ENCODE measurements around the gene KIAA1217. TPM values are rescaled to one million over a fixed set of nuclear protein-coding genes. Genes with fewer than 3 reads are reported as not detected.

KIAA1217 gene
- total RNA-seq, 1 experiment from 2014 or later: 23.4 TPM

DNA sequence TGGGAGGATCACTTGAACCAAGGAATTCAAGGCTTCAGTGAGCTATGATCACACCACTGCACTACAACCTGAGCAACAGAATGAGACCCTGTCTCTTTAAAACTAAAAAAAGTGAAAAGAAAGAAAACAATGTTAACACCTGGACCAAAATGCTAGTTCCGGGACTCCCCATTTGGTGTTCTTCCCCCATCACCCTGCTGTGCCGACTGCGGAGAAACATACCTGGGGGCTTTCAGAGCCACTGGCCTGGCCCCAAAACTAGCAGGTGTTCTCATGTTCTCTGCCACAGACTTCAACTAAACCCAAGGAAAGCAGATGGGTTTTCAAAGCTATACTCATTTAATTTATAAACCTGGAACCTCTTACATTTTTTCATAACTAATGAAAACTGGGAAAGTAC lies 250.9 kb downstream of the KIAA1217 start (continued):
- TF ChIP-seq RELA (CRISPR knock-in tag; IDR thresholded peaks at IDR 0.05; ENCODE audit: borderline replicate concordance): no peak
- TF ChIP-seq, protein P1, sequence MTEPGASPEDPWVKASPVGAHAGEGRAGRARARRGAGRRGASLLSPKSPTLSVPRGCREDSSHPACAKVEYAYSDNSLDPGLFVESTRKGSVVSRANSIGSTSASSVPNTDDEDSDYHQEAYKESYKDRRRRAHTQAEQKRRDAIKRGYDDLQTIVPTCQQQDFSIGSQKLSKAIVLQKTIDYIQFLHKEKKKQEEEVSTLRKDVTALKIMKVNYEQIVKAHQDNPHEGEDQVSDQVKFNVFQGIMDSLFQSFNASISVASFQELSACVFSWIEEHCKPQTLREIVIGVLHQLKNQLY (CRISPR knock-in tag; IDR thresholded peaks at IDR 0.05): no peak
- no peak for TF ChIP-seq NFYB (CRISPR knock-in tag; conservative IDR thresholded peaks at IDR 0.05; ENCODE audit: low read depth)
- no peak for TF ChIP-seq SMAD4 (CRISPR knock-in tag; IDR thresholded peaks at IDR 0.05)
- TF ChIP-seq, protein P2, sequence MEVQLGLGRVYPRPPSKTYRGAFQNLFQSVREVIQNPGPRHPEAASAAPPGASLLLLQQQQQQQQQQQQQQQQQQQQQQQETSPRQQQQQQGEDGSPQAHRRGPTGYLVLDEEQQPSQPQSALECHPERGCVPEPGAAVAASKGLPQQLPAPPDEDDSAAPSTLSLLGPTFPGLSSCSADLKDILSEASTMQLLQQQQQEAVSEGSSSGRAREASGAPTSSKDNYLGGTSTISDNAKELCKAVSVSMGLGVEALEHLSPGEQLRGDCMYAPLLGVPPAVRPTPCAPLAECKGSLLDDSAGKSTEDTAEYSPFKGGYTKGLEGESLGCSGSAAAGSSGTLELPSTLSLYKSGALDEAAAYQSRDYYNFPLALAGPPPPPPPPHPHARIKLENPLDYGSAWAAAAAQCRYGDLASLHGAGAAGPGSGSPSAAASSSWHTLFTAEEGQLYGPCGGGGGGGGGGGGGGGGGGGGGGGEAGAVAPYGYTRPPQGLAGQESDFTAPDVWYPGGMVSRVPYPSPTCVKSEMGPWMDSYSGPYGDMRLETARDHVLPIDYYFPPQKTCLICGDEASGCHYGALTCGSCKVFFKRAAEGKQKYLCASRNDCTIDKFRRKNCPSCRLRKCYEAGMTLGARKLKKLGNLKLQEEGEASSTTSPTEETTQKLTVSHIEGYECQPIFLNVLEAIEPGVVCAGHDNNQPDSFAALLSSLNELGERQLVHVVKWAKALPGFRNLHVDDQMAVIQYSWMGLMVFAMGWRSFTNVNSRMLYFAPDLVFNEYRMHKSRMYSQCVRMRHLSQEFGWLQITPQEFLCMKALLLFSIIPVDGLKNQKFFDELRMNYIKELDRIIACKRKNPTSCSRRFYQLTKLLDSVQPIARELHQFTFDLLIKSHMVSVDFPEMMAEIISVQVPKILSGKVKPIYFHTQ (CRISPR knock-in tag; IDR thresholded peaks at IDR 0.05): no peak

DNA sequence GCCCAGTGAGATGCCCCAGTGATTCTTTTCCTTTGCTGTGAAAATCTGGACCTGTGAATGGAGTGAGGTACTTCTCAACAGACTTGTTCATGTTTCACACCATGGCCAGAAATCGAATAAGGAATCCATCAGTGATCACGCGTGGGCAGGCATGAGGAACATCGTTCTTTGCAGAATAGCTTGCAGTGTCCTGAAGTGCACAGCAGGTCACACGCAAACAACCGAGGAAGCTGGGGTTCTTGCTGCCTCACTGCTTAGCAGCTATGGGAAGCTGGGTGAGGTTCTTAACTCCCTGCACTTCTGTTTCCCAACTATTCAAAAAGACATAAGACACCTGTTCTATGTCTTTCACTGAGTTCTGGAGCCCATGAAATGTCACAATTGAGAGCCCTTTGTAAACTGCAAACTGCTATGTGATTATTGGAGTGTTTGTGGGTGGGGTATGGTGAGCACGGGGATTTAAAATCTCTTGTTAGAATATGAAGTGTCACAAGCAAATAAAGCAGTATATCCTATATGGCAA lies 253.4 kb downstream of the KIAA1217 start:
- ChIA-PET CTCF (no interaction called here), POLR2A (no interaction called here)
- H3K4me1 Mint-ChIP-seq: peaks cover 35% of the 10 kb centered on the region

DNA sequence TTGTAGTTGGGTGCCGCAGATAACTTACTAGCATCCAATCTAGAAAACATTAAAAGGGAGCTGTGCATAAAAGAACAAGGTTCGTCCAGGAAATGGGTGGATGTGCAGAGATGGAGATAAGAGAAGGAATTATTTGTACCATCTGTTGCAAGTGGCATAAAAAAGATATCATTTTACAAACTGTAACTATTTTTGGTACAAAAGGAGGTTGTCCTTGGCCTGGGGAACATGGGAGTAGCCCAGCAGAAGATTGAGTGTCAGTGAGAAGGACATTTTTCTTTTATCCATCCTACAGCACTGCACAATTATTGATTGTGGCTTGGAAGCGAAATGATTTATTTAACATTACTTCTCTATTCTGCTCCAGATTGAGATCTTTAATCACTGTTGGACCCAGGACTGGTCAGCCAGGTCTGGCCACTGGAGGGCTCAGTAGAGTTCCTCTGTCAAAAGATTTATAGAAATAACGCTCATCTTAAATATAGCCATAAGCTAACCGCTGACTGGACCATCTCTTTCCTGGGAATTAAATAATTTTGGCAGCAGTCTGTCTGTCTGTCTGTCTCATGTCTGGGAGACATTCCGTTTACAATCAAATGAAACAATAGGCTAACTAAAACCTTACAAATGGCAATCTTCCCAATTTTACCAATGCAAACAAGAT lies 254.1 kb downstream of the KIAA1217 start:
- Mint-ChIP-seq H3K4me1 (peaks cover 30% of the 10 kb centered on the region), H3K4me3 (no peak overlapping the region), H3K27me3 (ENCODE audit: low read depth) (no peaks in the 10 kb centered on the region), H3K27ac (peak overlapping the region; percentile 50; the same call in 1 of the 2 replicates), H3K9me3 (no peaks in the 10 kb centered on the region), H3K36me3 (no peaks in the 10 kb centered on the region)
- ATAC-seq: no peak
- POLR2A ChIA-PET: no interaction called here
- no peak for DNase-seq (ENCODE audit: low spot score)
- CTCF ChIA-PET: no interaction called here
- TF ChIP-seq IRF2 (CRISPR knock-in tag; IDR thresholded peaks at IDR 0.05; ENCODE audit: borderline replicate concordance, low read depth) (no peak), CREM (CRISPR knock-in tag; IDR thresholded peaks at IDR 0.05) (no peak), ZBTB21 (CRISPR knock-in tag; IDR thresholded peaks at IDR 0.05; ENCODE audit: borderline replicate concordance) (no peak), SOX15 (CRISPR knock-in tag; IDR thresholded peaks at IDR 0.05) (no peak), ZNF671 (CRISPR knock-in tag; IDR thresholded peaks at IDR 0.05) (no peak), NR3C1 (CRISPR knock-in tag; conservative IDR thresholded peaks at IDR 0.05; ENCODE audit: low read depth) (no peak), CREB1 (CRISPR knock-in tag; IDR thresholded peaks at IDR 0.05) (no peak), TEAD1 (CRISPR knock-in tag; IDR thresholded peaks at IDR 0.05) (no peak), GABPB1 (CRISPR knock-in tag; IDR thresholded peaks at IDR 0.05) (no peak), RELA (CRISPR knock-in tag; IDR thresholded peaks at IDR 0.05; ENCODE audit: borderline replicate concordance) (no peak), ZNF121 (CRISPR knock-in tag; IDR thresholded peaks at IDR 0.05) (no peak)
- TF ChIP-seq, protein P3, sequence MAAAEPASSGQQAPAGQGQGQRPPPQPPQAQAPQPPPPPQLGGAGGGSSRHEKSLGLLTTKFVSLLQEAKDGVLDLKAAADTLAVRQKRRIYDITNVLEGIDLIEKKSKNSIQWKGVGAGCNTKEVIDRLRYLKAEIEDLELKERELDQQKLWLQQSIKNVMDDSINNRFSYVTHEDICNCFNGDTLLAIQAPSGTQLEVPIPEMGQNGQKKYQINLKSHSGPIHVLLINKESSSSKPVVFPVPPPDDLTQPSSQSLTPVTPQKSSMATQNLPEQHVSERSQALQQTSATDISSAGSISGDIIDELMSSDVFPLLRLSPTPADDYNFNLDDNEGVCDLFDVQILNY (CRISPR knock-in tag; IDR thresholded peaks at IDR 0.05): no peak
- TF ChIP-seq, protein P4, sequence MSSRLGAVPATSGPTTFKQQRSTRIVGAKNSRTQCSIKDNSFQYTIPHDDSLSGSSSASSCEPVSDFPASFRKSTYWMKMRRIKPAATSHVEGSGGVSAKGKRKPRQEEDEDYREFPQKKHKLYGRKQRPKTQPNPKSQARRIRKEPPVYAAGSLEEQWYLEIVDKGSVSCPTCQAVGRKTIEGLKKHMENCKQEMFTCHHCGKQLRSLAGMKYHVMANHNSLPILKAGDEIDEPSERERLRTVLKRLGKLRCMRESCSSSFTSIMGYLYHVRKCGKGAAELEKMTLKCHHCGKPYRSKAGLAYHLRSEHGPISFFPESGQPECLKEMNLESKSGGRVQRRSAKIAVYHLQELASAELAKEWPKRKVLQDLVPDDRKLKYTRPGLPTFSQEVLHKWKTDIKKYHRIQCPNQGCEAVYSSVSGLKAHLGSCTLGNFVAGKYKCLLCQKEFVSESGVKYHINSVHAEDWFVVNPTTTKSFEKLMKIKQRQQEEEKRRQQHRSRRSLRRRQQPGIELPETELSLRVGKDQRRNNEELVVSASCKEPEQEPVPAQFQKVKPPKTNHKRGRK (CRISPR knock-in tag; IDR thresholded peaks at IDR 0.05; ENCODE audit: borderline replicate concordance): no peak
- TF ChIP-seq, protein P5, sequence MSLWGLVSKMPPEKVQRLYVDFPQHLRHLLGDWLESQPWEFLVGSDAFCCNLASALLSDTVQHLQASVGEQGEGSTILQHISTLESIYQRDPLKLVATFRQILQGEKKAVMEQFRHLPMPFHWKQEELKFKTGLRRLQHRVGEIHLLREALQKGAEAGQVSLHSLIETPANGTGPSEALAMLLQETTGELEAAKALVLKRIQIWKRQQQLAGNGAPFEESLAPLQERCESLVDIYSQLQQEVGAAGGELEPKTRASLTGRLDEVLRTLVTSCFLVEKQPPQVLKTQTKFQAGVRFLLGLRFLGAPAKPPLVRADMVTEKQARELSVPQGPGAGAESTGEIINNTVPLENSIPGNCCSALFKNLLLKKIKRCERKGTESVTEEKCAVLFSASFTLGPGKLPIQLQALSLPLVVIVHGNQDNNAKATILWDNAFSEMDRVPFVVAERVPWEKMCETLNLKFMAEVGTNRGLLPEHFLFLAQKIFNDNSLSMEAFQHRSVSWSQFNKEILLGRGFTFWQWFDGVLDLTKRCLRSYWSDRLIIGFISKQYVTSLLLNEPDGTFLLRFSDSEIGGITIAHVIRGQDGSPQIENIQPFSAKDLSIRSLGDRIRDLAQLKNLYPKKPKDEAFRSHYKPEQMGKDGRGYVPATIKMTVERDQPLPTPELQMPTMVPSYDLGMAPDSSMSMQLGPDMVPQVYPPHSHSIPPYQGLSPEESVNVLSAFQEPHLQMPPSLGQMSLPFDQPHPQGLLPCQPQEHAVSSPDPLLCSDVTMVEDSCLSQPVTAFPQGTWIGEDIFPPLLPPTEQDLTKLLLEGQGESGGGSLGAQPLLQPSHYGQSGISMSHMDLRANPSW (CRISPR knock-in tag; conservative IDR thresholded peaks at IDR 0.05; ENCODE audit: low read depth): no peak
- TF ChIP-seq, protein P6, sequence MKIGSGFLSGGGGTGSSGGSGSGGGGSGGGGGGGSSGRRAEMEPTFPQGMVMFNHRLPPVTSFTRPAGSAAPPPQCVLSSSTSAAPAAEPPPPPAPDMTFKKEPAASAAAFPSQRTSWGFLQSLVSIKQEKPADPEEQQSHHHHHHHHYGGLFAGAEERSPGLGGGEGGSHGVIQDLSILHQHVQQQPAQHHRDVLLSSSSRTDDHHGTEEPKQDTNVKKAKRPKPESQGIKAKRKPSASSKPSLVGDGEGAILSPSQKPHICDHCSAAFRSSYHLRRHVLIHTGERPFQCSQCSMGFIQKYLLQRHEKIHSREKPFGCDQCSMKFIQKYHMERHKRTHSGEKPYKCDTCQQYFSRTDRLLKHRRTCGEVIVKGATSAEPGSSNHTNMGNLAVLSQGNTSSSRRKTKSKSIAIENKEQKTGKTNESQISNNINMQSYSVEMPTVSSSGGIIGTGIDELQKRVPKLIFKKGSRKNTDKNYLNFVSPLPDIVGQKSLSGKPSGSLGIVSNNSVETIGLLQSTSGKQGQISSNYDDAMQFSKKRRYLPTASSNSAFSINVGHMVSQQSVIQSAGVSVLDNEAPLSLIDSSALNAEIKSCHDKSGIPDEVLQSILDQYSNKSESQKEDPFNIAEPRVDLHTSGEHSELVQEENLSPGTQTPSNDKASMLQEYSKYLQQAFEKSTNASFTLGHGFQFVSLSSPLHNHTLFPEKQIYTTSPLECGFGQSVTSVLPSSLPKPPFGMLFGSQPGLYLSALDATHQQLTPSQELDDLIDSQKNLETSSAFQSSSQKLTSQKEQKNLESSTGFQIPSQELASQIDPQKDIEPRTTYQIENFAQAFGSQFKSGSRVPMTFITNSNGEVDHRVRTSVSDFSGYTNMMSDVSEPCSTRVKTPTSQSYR (CRISPR knock-in tag; IDR thresholded peaks at IDR 0.05): no peak

More for the DNA sequence above, 253.4 kb downstream of the KIAA1217 start:
- no peak for ATAC-seq
- H3K36me3 Mint-ChIP-seq: no peaks in the 10 kb centered on the region
- H3K4me3 Mint-ChIP-seq: no peak overlapping the region
- TF ChIP-seq NR2C2 (CRISPR knock-in tag; IDR thresholded peaks at IDR 0.05) (no peak), OVOL2 (CRISPR knock-in tag; IDR thresholded peaks at IDR 0.05; ENCODE audit: borderline replicate concordance) (no peak)
- TF ChIP-seq, protein P7, sequence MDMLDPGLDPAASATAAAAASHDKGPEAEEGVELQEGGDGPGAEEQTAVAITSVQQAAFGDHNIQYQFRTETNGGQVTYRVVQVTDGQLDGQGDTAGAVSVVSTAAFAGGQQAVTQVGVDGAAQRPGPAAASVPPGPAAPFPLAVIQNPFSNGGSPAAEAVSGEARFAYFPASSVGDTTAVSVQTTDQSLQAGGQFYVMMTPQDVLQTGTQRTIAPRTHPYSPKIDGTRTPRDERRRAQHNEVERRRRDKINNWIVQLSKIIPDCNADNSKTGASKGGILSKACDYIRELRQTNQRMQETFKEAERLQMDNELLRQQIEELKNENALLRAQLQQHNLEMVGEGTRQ (CRISPR knock-in tag; IDR thresholded peaks at IDR 0.05): no peak
- no peaks in the 10 kb centered on the region for H3K27me3 Mint-ChIP-seq (ENCODE audit: low read depth)
- no peaks in the 10 kb centered on the region for H3K9me3 Mint-ChIP-seq
- H3K27ac Mint-ChIP-seq: 0 out of 2 replicates have a peak overlapping the region, but pooled peaks have one; percentile 50
- no peak for DNase-seq (ENCODE audit: low spot score)
